ENCODE data around the gene HECTD1. TPM values are rescaled to one million over a fixed set of nuclear protein-coding genes. Genes with fewer than 3 reads are reported as not detected.
"Not testable (repeated sequence)": the region's sequence is repeated elsewhere in the genome, so short reads cannot be mapped to it uniquely, and the experiment has no call there.

Gene HECTD1
- total and polyA plus RNA-seq, 8 donors = 33.5 to 529 (median 182) TPM

DNA sequence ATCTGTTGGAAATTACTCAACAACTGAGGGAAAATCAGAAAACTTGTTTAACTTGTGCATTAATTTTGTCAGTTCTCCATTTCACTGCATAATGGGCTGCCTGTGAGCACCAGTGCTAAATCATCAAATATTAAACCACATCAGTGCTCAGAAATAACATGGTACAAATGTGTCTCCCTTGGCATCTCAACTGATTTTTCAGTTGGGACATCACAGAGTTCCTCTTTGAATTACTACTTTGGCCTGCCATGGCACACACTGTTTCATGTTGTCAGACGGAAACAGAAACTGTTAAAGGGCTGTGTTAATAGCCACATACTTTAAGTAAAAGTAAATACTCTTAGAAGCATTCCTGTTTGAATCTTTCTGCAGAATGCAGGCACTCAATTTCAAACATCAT, 139.4 kb downstream of the HECTD1 start:
- no peaks in the 10 kb centered on the region for H3K27me3 ChIP-seq
- H3K4me3 ChIP-seq = no peak overlapping the region
- 40 to 51% (median 50%) methylated on average over 1 of the region's 1 CpG for WGBS, 5 donors
- peaks cover 0 to 24% (median 15%) of the 10 kb centered on the region in 4 donors for H3K36me3 ChIP-seq
- DNase-seq = peak in 1 of 2 donors; percentile 36
- TF ChIP-seq POLR2AphosphoS5 (IDR thresholded peaks at IDR 0.05) (no peak), EP300 (IDR thresholded peaks at IDR 0.05) (no peak), POLR2A (IDR thresholded peaks at IDR 0.05) (no peak)
- TF ChIP-seq, protein P1, sequence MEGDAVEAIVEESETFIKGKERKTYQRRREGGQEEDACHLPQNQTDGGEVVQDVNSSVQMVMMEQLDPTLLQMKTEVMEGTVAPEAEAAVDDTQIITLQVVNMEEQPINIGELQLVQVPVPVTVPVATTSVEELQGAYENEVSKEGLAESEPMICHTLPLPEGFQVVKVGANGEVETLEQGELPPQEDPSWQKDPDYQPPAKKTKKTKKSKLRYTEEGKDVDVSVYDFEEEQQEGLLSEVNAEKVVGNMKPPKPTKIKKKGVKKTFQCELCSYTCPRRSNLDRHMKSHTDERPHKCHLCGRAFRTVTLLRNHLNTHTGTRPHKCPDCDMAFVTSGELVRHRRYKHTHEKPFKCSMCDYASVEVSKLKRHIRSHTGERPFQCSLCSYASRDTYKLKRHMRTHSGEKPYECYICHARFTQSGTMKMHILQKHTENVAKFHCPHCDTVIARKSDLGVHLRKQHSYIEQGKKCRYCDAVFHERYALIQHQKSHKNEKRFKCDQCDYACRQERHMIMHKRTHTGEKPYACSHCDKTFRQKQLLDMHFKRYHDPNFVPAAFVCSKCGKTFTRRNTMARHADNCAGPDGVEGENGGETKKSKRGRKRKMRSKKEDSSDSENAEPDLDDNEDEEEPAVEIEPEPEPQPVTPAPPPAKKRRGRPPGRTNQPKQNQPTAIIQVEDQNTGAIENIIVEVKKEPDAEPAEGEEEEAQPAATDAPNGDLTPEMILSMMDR (IDR thresholded peaks at IDR 0.05) = no peak
- intact Hi-C loops (cut with DNase I; ENCODE audit: low total_unique reads) = no loop called here
- peak overlapping the region in 1 of 5 donors; percentile 30 for H3K27ac ChIP-seq
- H3K4me1 ChIP-seq = peaks cover 0 to 11% (median 0%) of the 10 kb centered on the region in 4 donors
- no peaks in the 10 kb centered on the region for H3K9me3 ChIP-seq

DNA sequence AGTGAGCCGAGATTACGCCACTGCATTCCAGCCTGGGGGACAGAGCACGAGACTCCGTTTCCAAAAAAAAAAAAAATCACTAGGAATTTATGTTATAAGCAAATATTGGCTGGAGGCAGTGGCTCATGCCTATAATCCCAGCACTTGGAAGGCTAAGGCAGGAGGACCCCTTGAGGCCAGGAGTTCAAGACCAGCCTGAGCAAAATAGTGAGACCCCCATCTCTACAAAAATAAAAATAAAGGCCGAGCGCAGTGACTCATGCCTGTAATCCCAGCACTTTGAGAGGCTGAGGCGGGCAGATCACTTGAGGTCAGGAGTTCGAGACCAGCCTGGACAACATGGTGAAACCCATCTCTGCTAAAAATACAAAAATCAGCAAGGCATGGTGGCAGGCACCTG, 144.7 kb downstream of the HECTD1 start:
- H3K4me3 ChIP-seq; DNase-seq; H3K27me3 ChIP-seq; H3K9me3 ChIP-seq; H3K27ac ChIP-seq; intact Hi-C loops (cut with DNase I; ENCODE audit: low total_unique reads); H3K36me3 ChIP-seq: not testable (repeated sequence)
- WGBS, 5 donors = 86 to 96% (median 90%) methylated on average over 8 of the region's 8 CpGs
- H3K4me1 ChIP-seq = peaks cover 0 to 20% (median 9%) of the 10 kb centered on the region in 4 donors

DNA sequence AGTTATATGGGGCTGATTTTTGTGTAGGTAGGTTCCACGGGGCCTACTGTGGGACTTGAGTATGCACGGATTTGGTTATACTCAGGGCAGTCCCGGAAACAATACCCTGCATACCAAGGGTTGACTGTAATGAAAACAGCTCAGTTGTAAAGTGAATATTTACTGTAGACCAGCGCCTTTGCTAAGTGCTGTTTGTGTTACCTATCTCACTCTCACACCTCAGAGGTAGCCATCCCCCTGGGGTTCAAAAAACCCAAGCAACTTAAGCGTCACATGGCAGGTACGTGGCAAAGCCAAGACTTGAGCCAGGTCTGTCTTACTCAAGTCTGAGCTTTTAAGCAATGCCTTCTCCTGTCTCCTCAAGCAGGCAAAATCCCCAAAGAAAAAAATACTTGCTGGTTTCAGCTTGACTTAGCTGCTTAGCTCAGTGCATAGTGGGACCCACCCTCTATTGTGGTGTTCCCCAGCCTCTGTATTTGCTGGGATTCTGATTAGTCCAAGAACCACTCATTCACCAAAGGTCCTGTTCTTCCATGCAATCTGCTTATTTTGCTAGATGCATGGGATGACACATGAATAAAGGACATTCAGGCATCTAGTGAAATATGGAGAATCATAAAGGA, 147.2 kb downstream of the HECTD1 start:
- Histone ChIP-seq H3K27me3 (no peaks in the 10 kb centered on the region), H3K36me3 (no peaks in the 10 kb centered on the region), H3K9me3 (no peaks in the 10 kb centered on the region), H3K4me3 (no peak overlapping the region), H3K4me1 (peaks cover 0 to 20% (median 9%) of the 10 kb centered on the region in 4 donors), H3K27ac (peak overlapping the region in 2 of 5 donors; percentile 40 to 43)
- intact Hi-C loops (cut with DNase I; ENCODE audit: low total_unique reads) = no loop called here
- TF ChIP-seq POLR2A (IDR thresholded peaks at IDR 0.05) = no peak
- TF ChIP-seq POLR2AphosphoS5 (IDR thresholded peaks at IDR 0.05) = no peak
- TF ChIP-seq, protein P1 (IDR thresholded peaks at IDR 0.05) = no peak
- no peak for TF ChIP-seq EP300 (IDR thresholded peaks at IDR 0.05)
- DNase-seq = peak in 1 of 2 donors; percentile 55
- WGBS, 5 donors = 36 to 64% (median 55%) methylated on average over 6 of the region's 6 CpGs

DNA sequence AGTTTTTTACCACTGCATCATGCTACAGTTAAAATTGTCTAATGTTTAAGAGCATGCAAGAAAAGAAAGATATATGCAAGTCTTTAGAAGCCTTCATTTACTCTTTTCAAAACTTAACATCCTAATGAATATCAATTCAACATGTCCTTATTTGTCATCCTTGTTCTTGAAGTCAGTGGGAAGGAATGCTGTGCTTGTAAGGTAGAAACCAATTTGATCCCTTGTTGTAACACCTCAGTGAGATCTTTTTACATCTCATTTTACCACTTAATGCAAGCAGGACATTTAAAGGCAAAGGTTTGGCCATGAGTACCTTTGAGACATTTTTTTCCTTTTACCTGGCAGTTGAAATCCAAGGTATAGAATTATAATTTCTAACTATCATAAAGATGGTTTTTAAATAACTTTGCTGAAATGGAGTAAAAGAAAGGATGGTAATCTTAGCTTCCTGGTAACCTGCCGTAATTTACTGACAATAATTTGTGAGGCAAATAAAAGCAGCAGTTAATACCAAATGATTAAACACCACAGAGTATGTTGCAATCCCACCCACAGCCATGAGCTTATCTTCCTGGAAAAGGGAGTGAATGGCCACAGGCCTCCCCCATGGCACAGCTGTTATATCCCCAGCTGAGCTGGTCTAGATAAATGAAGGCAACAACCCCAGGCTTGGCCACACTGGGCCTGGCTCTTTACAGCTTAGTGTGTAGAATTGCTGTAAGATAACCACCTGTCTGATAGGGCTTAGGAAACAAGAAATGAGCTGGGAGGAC, 148.3 kb downstream of the HECTD1 start:
- H3K9me3 ChIP-seq = no peaks in the 10 kb centered on the region
- TF ChIP-seq POLR2A (IDR thresholded peaks at IDR 0.05) (no peak), POLR2AphosphoS5 (IDR thresholded peaks at IDR 0.05) (peak in 2 of 3 donors; percentile 30 to 81)
- TF ChIP-seq, protein P1 (IDR thresholded peaks at IDR 0.05) = no peak
- peak overlapping the region in 3 of 5 donors; percentile 18 to 43 (median 40) for H3K27ac ChIP-seq
- peak; percentile 31 to 78 for DNase-seq
- intact Hi-C loops (cut with DNase I; ENCODE audit: low total_unique reads) = no loop called here
- H3K27me3 ChIP-seq = no peaks in the 10 kb centered on the region
- H3K4me1 ChIP-seq = peaks cover 0 to 22% (median 9%) of the 10 kb centered on the region in 4 donors
- WGBS, 5 donors = 23 to 43% (median 30%) methylated on average over 1 of the region's 1 CpG
- H3K4me3 ChIP-seq = no peak overlapping the region
- H3K36me3 ChIP-seq = no peaks in the 10 kb centered on the region

Data from stomach (tissue), 9 donors.